K562 (cell line): ENCODE measurements around the gene BID. TPM values are rescaled to one million over a fixed set of nuclear protein-coding genes. Genes with fewer than 3 reads are reported as not detected.

Experiments used
- ATF7 ChIP-seq: fragments of 450-650 bp; IDR thresholded peaks from 2 replicates; pipeline ENCODE4 v1.7.1; 2014; ENCODE audit warnings: mild to moderate bottlenecking, moderate library complexity
- CCNT2 ChIP-seq: IDR thresholded peaks from 2 replicates; pipeline ENCODE4 v1.6.1; 2011; ENCODE audit warnings: borderline replicate concordance, low read depth, mild to moderate bottlenecking, moderate library complexity, mixed read lengths, low read length; ENCODE audit not compliant: insufficient read length; ENCODE audit errors: extremely low read depth
- DNMT1 ChIP-seq: fragments of 450-650 bp; IDR thresholded peaks from 2 replicates; pipeline ENCODE4 v1.6.1; 2016; ENCODE audit warnings: antibody characterized with exemption, mild to moderate bottlenecking
- EP300 ChIP-seq: IDR thresholded peaks from 2 replicates; pipeline ENCODE4 v1.6.1; 2012; ENCODE audit warnings: low read length, improper control_type of control experiment
- JUN ChIP-seq, 2 experiments: sonication (generic) in 1 of 2; formaldehyde crosslinking in 1 of 2; IDR thresholded peaks; 2 replicates each; pipeline versions ENCODE4 v1.6.1 to v1.8.0; 2012 to 2022; ENCODE audit warnings: borderline replicate concordance in 2 of 2, mild to moderate bottlenecking in 2 of 2, improper control_type of control experiment in 1 of 2, low read depth in 1 of 2, low read length in 1 of 2, missing genetic modification reagents in 1 of 2
- MTF1 ChIP-seq: fragments of 250-450 bp; sonication (Bioruptor Pico); IDR thresholded peaks from 2 replicates; pipeline ENCODE4 v1.9.0; 2021; ENCODE audit warnings: moderate library complexity, mild to moderate bottlenecking, inconsistent platforms, borderline replicate concordance
- NFRKB ChIP-seq: fragments of 450-650 bp; IDR thresholded peaks from 2 replicates; pipeline ENCODE4 v1.6.1; 2016; ENCODE audit warnings: low read depth
- NR4A1 ChIP-seq, 2 experiments: fragments of 250-450 bp in 1 of 2; fragments of 450-650 bp in 1 of 2; sonication (Bioruptor Pico) in 1 of 2; IDR thresholded peaks; 2 replicates each; pipeline versions ENCODE4 v1.4.0 to v1.6.1; 2016 to 2020; ENCODE audit warnings: mild to moderate bottlenecking in 2 of 2, missing compliant biosample characterization in 1 of 2, missing genetic modification characterization in 1 of 2, moderate library complexity in 1 of 2
- PML ChIP-seq: IDR thresholded peaks from 2 replicates; pipeline ENCODE4 v1.6.1; 2012; ENCODE audit warnings: low read length, inconsistent platforms
- POLR3G ChIP-seq: IDR thresholded peaks from 2 replicates; pipeline ENCODE4 v1.6.1; 2011; ENCODE audit not compliant: insufficient read length, insufficient replicate concordance; ENCODE audit errors: extremely low read depth
- POU5F1 ChIP-seq: fragments of 150-350 bp; IDR thresholded peaks from 2 replicates; pipeline ENCODE4 v1.6.1; 2014; ENCODE audit warnings: borderline replicate concordance, low read length, low read depth, mild to moderate bottlenecking; ENCODE audit not compliant: partially characterized antibody
- WHSC1 ChIP-seq: IDR thresholded peaks from one replicate; pipeline ENCODE4 v1.6.1; 2012; ENCODE audit warnings: low read length, control low read depth, inconsistent platforms
- ZBTB17 ChIP-seq: fragments of 450-650 bp; formaldehyde crosslinking; IDR thresholded peaks from 2 replicates; pipeline ENCODE4 v1.4.0; 2020; ENCODE audit warnings: mild to moderate bottlenecking
- ZKSCAN3 ChIP-seq: fragments of 250-450 bp; sonication (Bioruptor Pico); IDR thresholded peaks from 2 replicates; pipeline ENCODE4 v1.4.0; 2020
- ZNF324 ChIP-seq: fragments of 250-450 bp; sonication (Bioruptor Pico); IDR thresholded peaks from 2 replicates; pipeline ENCODE4 v1.4.0; 2020; ENCODE audit warnings: mild to moderate bottlenecking
- ZNF561 ChIP-seq: fragments of 450-650 bp; formaldehyde crosslinking; conservative IDR thresholded peaks from 2 replicates; pipeline ENCODE4 v1.4.0; 2020; ENCODE audit warnings: mild to moderate bottlenecking, moderate library complexity
- polyA plus RNA-seq, 8 experiments: library from polyadenylated mRNA; depleted of rRNA in 4 of 8; stranded (reverse) in 5 of 8; unstranded in 3 of 8; fragments of >200 nt; fragmentation: Nextera tagmentation in 2 of 8; fragmentation: Illumina TruSeq in 1 of 8; extraction: Ambion mirVana in 2 of 8; extraction: Trizol in 1 of 8; gene quantifications; 2 replicates each; pipeline versions ENCODE4 v1.2.1 to v1.2.3, GENCODE V29; 2011 to 2014; ENCODE audit warnings: inconsistent platforms in 1 of 8, missing spikeins in 1 of 8
- total RNA-seq, 7 experiments: library from RNA; depleted of rRNA in 6 of 7; stranded (reverse); fragments of >200 nt in 6 of 7; fragmentation: Illumina TruSeq in 2 of 7; extraction: Trizol in 2 of 7; gene quantifications; 2 replicates each; pipeline versions ENCODE4 v1.2.1 to v1.2.3, GENCODE V29; 2011 to 2021; ENCODE audit warnings: low replicate concordance in 1 of 7
- TF ChIP-seq, protein P1 (sequence below): fragments of 200-800 bp; sonication (Bioruptor generic); IDR thresholded peaks from 2 replicates; pipeline ENCODE4 v1.6.1; 2017; ENCODE audit warnings: missing genetic modification characterization, missing compliant biosample characterization
- TF ChIP-seq, protein P2 (sequence below): sonication (generic); formaldehyde crosslinking; IDR thresholded peaks from 2 replicates; pipeline ENCODE4 v1.8.0; 2023; ENCODE audit warnings: mild to moderate bottlenecking, missing genetic modification reagents

BID gene
- total and polyA plus RNA-seq, 9 of the 15 experiments (the other 6 are each of a cell fraction or from before 2014, with no cell fraction given): 5.2 to 209 (median 63.7) TPM

DNA sequence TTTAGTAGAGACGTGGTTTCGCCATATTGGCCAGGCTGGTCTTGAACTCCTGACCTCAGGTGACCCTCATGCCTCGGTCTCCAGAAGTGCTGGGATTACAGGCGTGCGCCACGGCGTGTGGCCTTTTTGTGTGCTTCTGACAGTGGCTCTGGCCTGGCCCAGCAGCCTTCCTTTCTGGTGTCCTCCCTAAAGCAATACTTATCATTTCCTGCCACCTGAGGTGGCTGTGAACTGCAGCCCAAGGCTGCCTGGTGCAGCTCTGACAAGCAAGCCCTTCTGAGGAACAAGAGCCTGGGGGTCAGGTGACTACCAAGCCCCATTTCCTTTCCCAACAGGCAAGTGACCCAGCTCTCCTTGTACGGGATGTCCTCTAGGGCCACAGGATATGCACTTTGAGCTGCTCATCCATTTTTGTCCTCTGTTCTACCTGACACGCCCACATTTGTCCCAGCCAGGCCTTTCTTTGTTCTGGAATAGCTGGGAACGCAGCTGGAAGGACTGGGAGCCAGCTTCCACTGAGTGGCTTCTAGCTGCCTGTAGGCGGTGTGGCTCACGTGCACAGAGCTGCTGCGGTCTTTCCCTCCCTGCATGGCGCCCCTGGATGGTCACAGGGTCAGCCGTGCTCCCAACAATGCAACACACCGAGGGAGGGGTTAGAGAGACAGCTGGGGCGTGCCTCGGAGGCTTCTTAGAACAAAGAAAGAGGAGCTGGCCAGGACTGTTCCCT, 12.3 kb upstream of the BID start (continued):
- TF ChIP-seq DNMT1 (no peak), NR4A1 (CRISPR knock-in tag; IDR thresholded peaks at IDR 0.05) (no peak), NR4A1 (tag; IDR thresholded peaks at IDR 0.05) (peak; percentile 71), PML (0 out of 2 replicates have a peak, but pooled peaks have one; percentile 30), ZKSCAN3 (CRISPR knock-in tag) (no peak), NFRKB (0 out of 2 replicates have a peak, but pooled peaks have one; percentile 31), POLR3G (no peak), CCNT2 (no peak), POU5F1 (no peak), MTF1 (CRISPR knock-in tag) (no peak), ZNF324 (CRISPR knock-in tag) (0 out of 2 replicates have a peak, but pooled peaks have one; percentile 25), EP300 (peak; percentile 69), JUN (IDR thresholded peaks at IDR 0.05; ENCODE audit: borderline replicate concordance, low read depth, low read length) (0 out of 2 replicates have a peak, but pooled peaks have one; percentile 21), JUN (CRISPR knock-in tag; IDR thresholded peaks at IDR 0.05; ENCODE audit: borderline replicate concordance) (no peak), ATF7 (peak; percentile 69), ZNF561 (CRISPR knock-in tag) (no peak), WHSC1 (no peak), ZBTB17 (CRISPR knock-in tag) (peak; percentile 67; the same call in 1 of the 2 replicates)
- TF ChIP-seq, protein P1, sequence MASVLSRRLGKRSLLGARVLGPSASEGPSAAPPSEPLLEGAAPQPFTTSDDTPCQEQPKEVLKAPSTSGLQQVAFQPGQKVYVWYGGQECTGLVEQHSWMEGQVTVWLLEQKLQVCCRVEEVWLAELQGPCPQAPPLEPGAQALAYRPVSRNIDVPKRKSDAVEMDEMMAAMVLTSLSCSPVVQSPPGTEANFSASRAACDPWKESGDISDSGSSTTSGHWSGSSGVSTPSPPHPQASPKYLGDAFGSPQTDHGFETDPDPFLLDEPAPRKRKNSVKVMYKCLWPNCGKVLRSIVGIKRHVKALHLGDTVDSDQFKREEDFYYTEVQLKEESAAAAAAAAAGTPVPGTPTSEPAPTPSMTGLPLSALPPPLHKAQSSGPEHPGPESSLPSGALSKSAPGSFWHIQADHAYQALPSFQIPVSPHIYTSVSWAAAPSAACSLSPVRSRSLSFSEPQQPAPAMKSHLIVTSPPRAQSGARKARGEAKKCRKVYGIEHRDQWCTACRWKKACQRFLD (CRISPR knock-in tag): peak; percentile 44; the same call in 1 of the 2 replicates
- TF ChIP-seq, protein P2, sequence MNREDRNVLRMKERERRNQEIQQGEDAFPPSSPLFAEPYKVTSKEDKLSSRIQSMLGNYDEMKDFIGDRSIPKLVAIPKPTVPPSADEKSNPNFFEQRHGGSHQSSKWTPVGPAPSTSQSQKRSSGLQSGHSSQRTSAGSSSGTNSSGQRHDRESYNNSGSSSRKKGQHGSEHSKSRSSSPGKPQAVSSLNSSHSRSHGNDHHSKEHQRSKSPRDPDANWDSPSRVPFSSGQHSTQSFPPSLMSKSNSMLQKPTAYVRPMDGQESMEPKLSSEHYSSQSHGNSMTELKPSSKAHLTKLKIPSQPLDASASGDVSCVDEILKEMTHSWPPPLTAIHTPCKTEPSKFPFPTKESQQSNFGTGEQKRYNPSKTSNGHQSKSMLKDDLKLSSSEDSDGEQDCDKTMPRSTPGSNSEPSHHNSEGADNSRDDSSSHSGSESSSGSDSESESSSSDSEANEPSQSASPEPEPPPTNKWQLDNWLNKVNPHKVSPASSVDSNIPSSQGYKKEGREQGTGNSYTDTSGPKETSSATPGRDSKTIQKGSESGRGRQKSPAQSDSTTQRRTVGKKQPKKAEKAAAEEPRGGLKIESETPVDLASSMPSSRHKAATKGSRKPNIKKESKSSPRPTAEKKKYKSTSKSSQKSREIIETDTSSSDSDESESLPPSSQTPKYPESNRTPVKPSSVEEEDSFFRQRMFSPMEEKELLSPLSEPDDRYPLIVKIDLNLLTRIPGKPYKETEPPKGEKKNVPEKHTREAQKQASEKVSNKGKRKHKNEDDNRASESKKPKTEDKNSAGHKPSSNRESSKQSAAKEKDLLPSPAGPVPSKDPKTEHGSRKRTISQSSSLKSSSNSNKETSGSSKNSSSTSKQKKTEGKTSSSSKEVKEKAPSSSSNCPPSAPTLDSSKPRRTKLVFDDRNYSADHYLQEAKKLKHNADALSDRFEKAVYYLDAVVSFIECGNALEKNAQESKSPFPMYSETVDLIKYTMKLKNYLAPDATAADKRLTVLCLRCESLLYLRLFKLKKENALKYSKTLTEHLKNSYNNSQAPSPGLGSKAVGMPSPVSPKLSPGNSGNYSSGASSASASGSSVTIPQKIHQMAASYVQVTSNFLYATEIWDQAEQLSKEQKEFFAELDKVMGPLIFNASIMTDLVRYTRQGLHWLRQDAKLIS (CRISPR knock-in tag): peak; percentile 75
